Measurements from ENCODE around the gene GCH1. TPM values are rescaled to one million over a fixed set of nuclear protein-coding genes. Genes with fewer than 3 reads are reported as not detected.

GCH1 gene
- polyA plus RNA-seq, 2 of the 4 experiments (the other 2 are of a cell fraction): 2.9 to 5.0 TPM

- no peak for TF ChIP-seq PHF8 (IDR thresholded peaks at IDR 0.05; ENCODE audit: borderline replicate concordance, low read depth)
- TF ChIP-seq RFX5 (IDR thresholded peaks at IDR 0.05): no peak
- no peak for TF ChIP-seq SREBF2 (IDR thresholded peaks at IDR 0.05)
- no peak for TF ChIP-seq USF2 (IDR thresholded peaks at IDR 0.05)
- no peak for TF ChIP-seq EP300 (IDR thresholded peaks at IDR 0.05)
- no peak for TF ChIP-seq HOXA7 (CRISPR knock-in tag; IDR thresholded peaks at IDR 0.05)
- no peak for TF ChIP-seq BHLHE40 (IDR thresholded peaks at IDR 0.05; ENCODE audit: low read depth, low read length)
- TF ChIP-seq BCL3 (IDR thresholded peaks at IDR 0.05): no peak
- DNase-seq (ENCODE audit: low read depth in 1 of 2, low spot score in 1 of 2): no peak
- no peaks in the 10 kb centered on the region for H3K4me1 ChIP-seq
- POLR2A ChIA-PET: interaction anchor here (0.5 kb wide), 1 partner anchor 52 kb away, joined by 3 read pairs; no protein-coding TSS in a partner anchor
- no peaks in the 10 kb centered on the region for H3K9me3 ChIP-seq
- no peak overlapping the region for H3K4me3 ChIP-seq
- no peak overlapping the region for H3K27ac ChIP-seq
- FAIRE-seq: no peak
- 53% methylated on average over 1 of the region's 1 CpG for WGBS (ENCODE audit: missing lambda C conversion rate)
- no peak overlapping the region for H3K4me2 ChIP-seq
- CTCF ChIA-PET: no interaction called here
- no peak for ATAC-seq
These were observed 53.7 kb downstream of the GCH1 start for GRCh38 chr14:54848910-54849309.

- POLR2A ChIA-PET: no interaction called here
- Histone ChIP-seq H3K4me2 (no peak overlapping the region), H3K9me3 (no peaks in the 10 kb centered on the region), H3K27ac (no peak overlapping the region), H3K4me3 (no peak overlapping the region), H3K4me1 (no peaks in the 10 kb centered on the region)
- ATAC-seq (no peak), DNase-seq (ENCODE audit: low read depth in 1 of 2, low spot score in 1 of 2) (no peak), FAIRE-seq (no peak)
- no peak for TF ChIP-seq POLR2AphosphoS2 (conservative IDR thresholded peaks at IDR 0.05; ENCODE audit: low read length)
- no peak for TF ChIP-seq FOSB (CRISPR knock-in tag; IDR thresholded peaks at IDR 0.05)
- TF ChIP-seq USF2 (IDR thresholded peaks at IDR 0.05): no peak
- no peak for TF ChIP-seq MYC (IDR thresholded peaks at IDR 0.05; ENCODE audit: borderline replicate concordance, low read length)
- TF ChIP-seq TP53 (CRISPR knock-in tag; IDR thresholded peaks at IDR 0.05): no peak
- TF ChIP-seq ATOH8 (CRISPR knock-in tag; IDR thresholded peaks at IDR 0.05; ENCODE audit: low read depth): no peak
- no peak for TF ChIP-seq E2F6 (IDR thresholded peaks at IDR 0.05; ENCODE audit: borderline replicate concordance, low read depth)
- no peak for TF ChIP-seq TFCP2L1 (CRISPR knock-in tag; IDR thresholded peaks at IDR 0.05)
- TF ChIP-seq JUNB (IDR thresholded peaks at IDR 0.05): no peak
- TF ChIP-seq EHF (CRISPR knock-in tag; IDR thresholded peaks at IDR 0.05): no peak
- no peak for TF ChIP-seq ELK1 (IDR thresholded peaks at IDR 0.05; ENCODE audit: low read depth, low read length)
- CTCF ChIA-PET: interaction anchor here (0.7 to 1.6 kb wide), 4 partner anchors 9 to 47 kb away, joined by 3 to 4 read pairs (median 3); no protein-coding TSS in a partner anchor
- 86% methylated on average over 7 of the region's 7 CpGs for WGBS (ENCODE audit: missing lambda C conversion rate)
These were observed 57.0 kb downstream of the GCH1 start for GRCh38 chr14:54845641-54846040.

- CTCF ChIA-PET: interaction anchor here (1.1 to 1.6 kb wide), 2 partner anchors 10 to 48 kb away, joined by 3 read pairs; no protein-coding TSS in a partner anchor
- H3K4me3 ChIP-seq: no peak overlapping the region
- POLR2A ChIA-PET: no interaction called here
- no peak overlapping the region for H3K27ac ChIP-seq
- ATAC-seq (no peak), FAIRE-seq (no peak), DNase-seq (ENCODE audit: low read depth in 1 of 2, low spot score in 1 of 2) (no peak)
- no peak overlapping the region for H3K4me2 ChIP-seq
- 59% methylated on average over 2 of the region's 2 CpGs for whole genome bisulfite sequencing (ENCODE audit: missing lambda C conversion rate)
- H3K9me3 ChIP-seq: no peaks in the 10 kb centered on the region
- H3K4me1 ChIP-seq: no peaks in the 10 kb centered on the region; the same call in 2 of the 3 replicates
- TF ChIP-seq GATA3 (IDR thresholded peaks at IDR 0.05; ENCODE audit: borderline replicate concordance) (no peak), BCL3 (IDR thresholded peaks at IDR 0.05) (no peak), HEYL (CRISPR knock-in tag; IDR thresholded peaks at IDR 0.05) (no peak), CHD4 (IDR thresholded peaks at IDR 0.05; ENCODE audit: borderline replicate concordance) (no peak), SMC3 (IDR thresholded peaks at IDR 0.05) (no peak), RCOR1 (IDR thresholded peaks at IDR 0.05; ENCODE audit: low read depth, low read length) (no peak), MAFK (IDR thresholded peaks at IDR 0.05; ENCODE audit: partially characterized antibody) (no peak), PBX3 (IDR thresholded peaks at IDR 0.05) (no peak), CHD2 (IDR thresholded peaks at IDR 0.05; ENCODE audit: low read length, partially characterized antibody) (no peak), RAD21 (conservative IDR thresholded peaks at IDR 0.05 in 1 of 2, IDR thresholded peaks at IDR 0.05 in 1 of 2) (no peak)
These were observed 58.1 kb downstream of the GCH1 start for GRCh38 chr14:54844479-54844878.

Measured in A549 (cell line).